GM06990 (cell line): Measurements from ENCODE around the gene THAP5.
A peak's percentile ranks its signal among the peaks of the same experiment; 100 is the strongest.

ENCODE experiments used
- DNase-seq: peaks from one replicate; pipeline ENCODE4 v3.0.0-alpha.2; 2011; ENCODE audit not compliant: insufficient read length; ENCODE audit errors: extremely low read depth
- H3K27me3 ChIP-seq: replicated peaks from 2 replicates; pipeline ENCODE4 v1.6.0; 2011; ENCODE audit warnings: low read length; ENCODE audit not compliant: control insufficient read depth, insufficient read depth
- H3K36me3 ChIP-seq: 2 replicates; pipeline ENCODE4 v1.5.1; 2011; ENCODE audit warnings: low read length; ENCODE audit not compliant: control insufficient read depth, insufficient read depth
- H3K4me3 ChIP-seq: replicated peaks from 2 replicates; pipeline ENCODE4 v1.5.1; 2011; ENCODE audit warnings: low read depth, mild to moderate bottlenecking, control low read depth, low read length
- CTCF ChIP-seq: IDR thresholded peaks from 2 replicates; pipeline ENCODE4 v1.5.1; 2011; ENCODE audit warnings: low read length, control low read depth, mild to moderate bottlenecking, inconsistent platforms; ENCODE audit not compliant: insufficient read depth, poor library complexity, severe bottlenecking

Gene THAP5

GRCh38 chr7:108570146-108570755 lies 745 bp upstream of the THAP5 start:
- Histone ChIP-seq H3K4me3 (peak overlapping the region; percentile 99), H3K36me3 (no peaks in the 10 kb centered on the region), H3K27me3 (no peaks in the 10 kb centered on the region)
- DNase-seq, result no peak
- TF ChIP-seq CTCF, result no peak

- Histone ChIP-seq H3K36me3 (no peaks in the 10 kb centered on the region), H3K27me3 (no peaks in the 10 kb centered on the region), H3K4me3 (peak overlapping the region; percentile 89)
- TF ChIP-seq CTCF, result no peak
- DNase-seq, result no peak
These were observed 615 bp downstream of the THAP5 start for GRCh38 chr7:108568801-108569380.

GRCh38 chr7:108565987-108566386 lies 3.5 kb downstream of the THAP5 start:
- Histone ChIP-seq H3K27me3 (no peaks in the 10 kb centered on the region), H3K4me3 (no peak overlapping the region), H3K36me3 (no peaks in the 10 kb centered on the region)
- no peak for DNase-seq
- TF ChIP-seq CTCF, result no peak

GRCh38 chr7:108561047-108561619 lies 8.4 kb downstream of the THAP5 start:
- Histone ChIP-seq H3K36me3 (no peaks in the 10 kb centered on the region), H3K4me3 (no peak overlapping the region), H3K27me3 (no peaks in the 10 kb centered on the region)
- DNase-seq, result no peak
- no peak for TF ChIP-seq CTCF

GRCh38 chr7:108559253-108559652 lies 10.3 kb downstream of the THAP5 start:
- no peak for TF ChIP-seq CTCF
- H3K4me3 ChIP-seq, result no peak overlapping the region
- no peaks in the 10 kb centered on the region for H3K27me3 ChIP-seq
- H3K36me3 ChIP-seq, result no peaks in the 10 kb centered on the region
- DNase-seq, result no peak
